ENCODE data around the gene CCR6. TPM values are rescaled to one million over a fixed set of nuclear protein-coding genes. Genes with fewer than 3 reads are reported as not detected.

CCR6 gene
- total and polyA plus RNA-seq, 2 experiments from 2014 or later = not detected

- Histone ChIP-seq H3K9me2 (ENCODE audit: insufficient read depth) (no peaks in the 10 kb centered on the region), H3K36me3 (ENCODE audit: low read depth) (no peaks in the 10 kb centered on the region), H3K27ac (no peak overlapping the region), H3K27me3 (replicated peaks; ENCODE audit: insufficient read depth) (no peaks in the 10 kb centered on the region), H3K4me2 (ENCODE audit: unreplicated experiment) (no peak overlapping the region), H3K4me1 (ENCODE audit: insufficient read depth) (no peaks in the 10 kb centered on the region), H2AFZ (no peak overlapping the region), H3K9ac (no peak overlapping the region), H4K20me1 (ENCODE audit: insufficient read depth) (no peaks in the 10 kb centered on the region), H3K4me3 (no peak overlapping the region), H3K9me3 (ENCODE audit: low read depth) (no peaks in the 10 kb centered on the region), H3F3A (ENCODE audit: insufficient read depth) (no peaks in the 10 kb centered on the region), H3K79me2 (ENCODE audit: insufficient read depth) (no peaks in the 10 kb centered on the region)
- in situ Hi-C loops (cut with MboI) = no loop called here
- TF ChIP-seq EZH2 (IDR thresholded peaks at IDR 0.05; ENCODE audit: insufficient read depth, poor library complexity, severe bottlenecking) (no peak), EZH2phosphoT487 (IDR thresholded peaks at IDR 0.05; ENCODE audit: insufficient read depth, low read depth) (no peak)
- 41 to 42% methylated on average over 23 of the region's 23 CpGs for WGBS, 2 experiments (ENCODE audit: low coverage in 1 of 2, low lambda C conversion rate in 2 of 2, missing lambda C conversion rate in 2 of 2)
- no peak for DNase-seq
These were observed 662 bp upstream of the CCR6 start for GRCh38 chr6:167122041-167122826.

GRCh38 chr6:167124753-167125152 is 1.9 kb downstream of the CCR6 start:
- TF ChIP-seq EZH2 (IDR thresholded peaks at IDR 0.05; ENCODE audit: insufficient read depth, poor library complexity, severe bottlenecking) (no peak), EZH2phosphoT487 (IDR thresholded peaks at IDR 0.05; ENCODE audit: insufficient read depth, low read depth) (no peak)
- WGBS, 2 experiments (ENCODE audit: low coverage in 1 of 2, low lambda C conversion rate in 2 of 2, missing lambda C conversion rate in 2 of 2) = 62 to 72% methylated on average over 5 of the region's 5 CpGs
- Histone ChIP-seq H3K4me1 (ENCODE audit: insufficient read depth) (no peaks in the 10 kb centered on the region), H3F3A (ENCODE audit: insufficient read depth) (no peaks in the 10 kb centered on the region), H4K20me1 (ENCODE audit: insufficient read depth) (no peaks in the 10 kb centered on the region), H3K4me2 (ENCODE audit: unreplicated experiment) (no peak overlapping the region), H2AFZ (no peak overlapping the region), H3K27me3 (replicated peaks; ENCODE audit: insufficient read depth) (no peaks in the 10 kb centered on the region), H3K9me2 (ENCODE audit: insufficient read depth) (no peaks in the 10 kb centered on the region), H3K9ac (no peak overlapping the region), H3K79me2 (ENCODE audit: insufficient read depth) (no peaks in the 10 kb centered on the region), H3K36me3 (ENCODE audit: low read depth) (no peaks in the 10 kb centered on the region), H3K9me3 (ENCODE audit: low read depth) (no peaks in the 10 kb centered on the region), H3K27ac (no peak overlapping the region), H3K4me3 (no peak overlapping the region)
- in situ Hi-C loops (cut with MboI) = no loop called here
- DNase-seq = no peak

GRCh38 chr6:167125410-167125809 is 2.5 kb downstream of the CCR6 start:
- H3K36me3 ChIP-seq (ENCODE audit: low read depth) = no peaks in the 10 kb centered on the region
- no peaks in the 10 kb centered on the region for H3K27me3 ChIP-seq (replicated peaks; ENCODE audit: insufficient read depth)
- no peaks in the 10 kb centered on the region for H3K79me2 ChIP-seq (ENCODE audit: insufficient read depth)
- no peak overlapping the region for H3K4me3 ChIP-seq
- H3K9me2 ChIP-seq (ENCODE audit: insufficient read depth) = no peaks in the 10 kb centered on the region
- H3K9ac ChIP-seq = no peak overlapping the region
- TF ChIP-seq EZH2phosphoT487 (IDR thresholded peaks at IDR 0.05; ENCODE audit: insufficient read depth, low read depth) (no peak), EZH2 (IDR thresholded peaks at IDR 0.05; ENCODE audit: insufficient read depth, poor library complexity, severe bottlenecking) (no peak)
- no peaks in the 10 kb centered on the region for H3F3A ChIP-seq (ENCODE audit: insufficient read depth)
- H3K4me1 ChIP-seq (ENCODE audit: insufficient read depth) = no peaks in the 10 kb centered on the region
- H2AFZ ChIP-seq = no peak overlapping the region
- no peaks in the 10 kb centered on the region for H3K9me3 ChIP-seq (ENCODE audit: low read depth)
- in situ Hi-C loops (cut with MboI) = no loop called here
- 29 to 37% methylated on average over 4 of the region's 4 CpGs for WGBS, 2 experiments (ENCODE audit: low coverage in 1 of 2, low lambda C conversion rate in 2 of 2, missing lambda C conversion rate in 2 of 2)
- no peaks in the 10 kb centered on the region for H4K20me1 ChIP-seq (ENCODE audit: insufficient read depth)
- H3K4me2 ChIP-seq (ENCODE audit: unreplicated experiment) = no peak overlapping the region
- DNase-seq = no peak
- no peak overlapping the region for H3K27ac ChIP-seq

- no peaks in the 10 kb centered on the region for H3K27me3 ChIP-seq (replicated peaks; ENCODE audit: insufficient read depth)
- no peak overlapping the region for H3K4me3 ChIP-seq
- no peak for DNase-seq
- no peak overlapping the region for H2AFZ ChIP-seq
- no peaks in the 10 kb centered on the region for H3F3A ChIP-seq (ENCODE audit: insufficient read depth)
- in situ Hi-C loops (cut with MboI) = no loop called here
- no peaks in the 10 kb centered on the region for H3K9me2 ChIP-seq (ENCODE audit: insufficient read depth)
- no peaks in the 10 kb centered on the region for H3K9me3 ChIP-seq (ENCODE audit: low read depth)
- no peak overlapping the region for H3K9ac ChIP-seq
- no peak overlapping the region for H3K4me2 ChIP-seq (ENCODE audit: unreplicated experiment)
- no peaks in the 10 kb centered on the region for H3K79me2 ChIP-seq (ENCODE audit: insufficient read depth)
- no peaks in the 10 kb centered on the region for H3K4me1 ChIP-seq (ENCODE audit: insufficient read depth)
- TF ChIP-seq EZH2phosphoT487 (IDR thresholded peaks at IDR 0.05; ENCODE audit: insufficient read depth, low read depth) = no peak
- no peak for TF ChIP-seq EZH2 (IDR thresholded peaks at IDR 0.05; ENCODE audit: insufficient read depth, poor library complexity, severe bottlenecking)
- 20 to 21% methylated on average over 3 of the region's 3 CpGs for WGBS, 2 experiments (ENCODE audit: low coverage in 1 of 2, low lambda C conversion rate in 2 of 2, missing lambda C conversion rate in 2 of 2)
- H4K20me1 ChIP-seq (ENCODE audit: insufficient read depth) = no peaks in the 10 kb centered on the region
- H3K27ac ChIP-seq = no peak overlapping the region
- H3K36me3 ChIP-seq (ENCODE audit: low read depth) = no peaks in the 10 kb centered on the region
These were observed 3.0 kb downstream of the CCR6 start for GRCh38 chr6:167125855-167126349.

Measured in GM23248 (cell line).